Measurements from ENCODE around the gene MTCL1. TPM values are rescaled to one million over a fixed set of nuclear protein-coding genes. Genes with fewer than 3 reads are reported as not detected.

The MTCL1 gene
- total RNA-seq, 1 experiment from 2014 or later = 28.3 TPM

- no peak overlapping the region for H3K27ac Mint-ChIP-seq (ENCODE audit: unreplicated experiment)
- H3K9me3 ChIP-seq = no peaks in the 10 kb centered on the region
- no peaks in the 10 kb centered on the region for H3K9me3 Mint-ChIP-seq (ENCODE audit: unreplicated experiment)
- no peaks in the 10 kb centered on the region for H3K27me3 Mint-ChIP-seq (ENCODE audit: insufficient read depth, unreplicated experiment)
- H3K36me3 ChIP-seq (ENCODE audit: control insufficient read depth, insufficient read depth, low read length) = no peaks in the 10 kb centered on the region; the same call in 1 of the 2 replicates
- BruUV-seq (replicated peaks) = no TSS peak
- intact Hi-C loops (cut with micrococcal nuclease; ENCODE audit: unreplicated experiment) = no loop called here
- ChIA-PET CTCF (no interaction called here), POLR2A (no interaction called here)
- H3K4me3 Mint-ChIP-seq (ENCODE audit: unreplicated experiment) = no peak overlapping the region
- H3K4me1 ChIP-seq = peaks cover 41% of the 10 kb centered on the region
- H3K4me3 ChIP-seq (ENCODE audit: low read depth, low read length) = no peak overlapping the region
- no peak for DNase-seq
- no peaks in the 10 kb centered on the region for H3K27me3 ChIP-seq (replicated peaks; ENCODE audit: control insufficient read depth, insufficient read depth, low read length)
- TF ChIP-seq CTCF (IDR thresholded peaks at IDR 0.05; ENCODE audit: insufficient read depth in 1 of 2, low read depth in 1 of 2, low read length in 1 of 2, severe bottlenecking in 1 of 2, unreplicated experiment in 1 of 2) = no peak
- H3K36me3 Mint-ChIP-seq (ENCODE audit: insufficient read depth, unreplicated experiment) = peaks cover 25% of the 10 kb centered on the region
- peaks cover 14% of the 10 kb centered on the region for H3K4me1 Mint-ChIP-seq (ENCODE audit: low read depth, unreplicated experiment)
Observed at GRCh38 chr18:8722946-8723820, 17.8 kb downstream of the MTCL1 start.

- CTCF ChIA-PET = no interaction called here
- BruUV-seq (replicated peaks) = no TSS peak
- no peak for DNase-seq
- Histone ChIP-seq H3K36me3 (ENCODE audit: control insufficient read depth, insufficient read depth, low read length) (no peaks in the 10 kb centered on the region; the same call in 1 of the 2 replicates), H3K4me1 (peaks cover 30% of the 10 kb centered on the region), H3K9me3 (no peaks in the 10 kb centered on the region), H3K4me3 (ENCODE audit: low read depth, low read length) (no peak overlapping the region), H3K27me3 (replicated peaks; ENCODE audit: control insufficient read depth, insufficient read depth, low read length) (no peaks in the 10 kb centered on the region)
- H3K27me3 Mint-ChIP-seq (ENCODE audit: insufficient read depth, unreplicated experiment) = no peaks in the 10 kb centered on the region
- H3K36me3 Mint-ChIP-seq (ENCODE audit: insufficient read depth, unreplicated experiment) = peaks cover 25% of the 10 kb centered on the region
- no peaks in the 10 kb centered on the region for H3K9me3 Mint-ChIP-seq (ENCODE audit: unreplicated experiment)
- POLR2A ChIA-PET = interaction anchor here (0.6 kb wide), 1 partner anchor 39 kb away, joined by 3 read pairs; no protein-coding TSS in a partner anchor
- no peak overlapping the region for H3K4me3 Mint-ChIP-seq (ENCODE audit: unreplicated experiment)
- H3K27ac Mint-ChIP-seq (ENCODE audit: unreplicated experiment) = no peak overlapping the region
- intact Hi-C loops (cut with micrococcal nuclease; ENCODE audit: unreplicated experiment) = no loop called here
- no peak for TF ChIP-seq CTCF (IDR thresholded peaks at IDR 0.05; ENCODE audit: insufficient read depth in 1 of 2, low read depth in 1 of 2, low read length in 1 of 2, severe bottlenecking in 1 of 2, unreplicated experiment in 1 of 2)
- H3K4me1 Mint-ChIP-seq (ENCODE audit: low read depth, unreplicated experiment) = peaks cover 9% of the 10 kb centered on the region
Observed at GRCh38 chr18:8724452-8724851, 19.1 kb downstream of the MTCL1 start.

GRCh38 chr18:8726281-8726680 is 20.9 kb downstream of the MTCL1 start:
- ChIA-PET POLR2A (no interaction called here), CTCF (no interaction called here)
- no peak for TF ChIP-seq CTCF (IDR thresholded peaks at IDR 0.05; ENCODE audit: insufficient read depth in 1 of 2, low read depth in 1 of 2, low read length in 1 of 2, severe bottlenecking in 1 of 2, unreplicated experiment in 1 of 2)
- Mint-ChIP-seq H3K36me3 (ENCODE audit: insufficient read depth, unreplicated experiment) (peaks cover 23% of the 10 kb centered on the region), H3K4me1 (ENCODE audit: low read depth, unreplicated experiment) (peaks cover 14% of the 10 kb centered on the region), H3K27me3 (ENCODE audit: insufficient read depth, unreplicated experiment) (no peaks in the 10 kb centered on the region), H3K9me3 (ENCODE audit: unreplicated experiment) (no peaks in the 10 kb centered on the region), H3K4me3 (ENCODE audit: unreplicated experiment) (no peak overlapping the region), H3K27ac (ENCODE audit: unreplicated experiment) (no peak overlapping the region)
- Histone ChIP-seq H3K27me3 (replicated peaks; ENCODE audit: control insufficient read depth, insufficient read depth, low read length) (no peaks in the 10 kb centered on the region), H3K4me1 (peaks cover 30% of the 10 kb centered on the region), H3K9me3 (no peaks in the 10 kb centered on the region), H3K36me3 (ENCODE audit: control insufficient read depth, insufficient read depth, low read length) (no peaks in the 10 kb centered on the region; the same call in 1 of the 2 replicates), H3K4me3 (ENCODE audit: low read depth, low read length) (no peak overlapping the region)
- BruUV-seq (replicated peaks) = no TSS peak
- no peak for DNase-seq
- intact Hi-C loops (cut with micrococcal nuclease; ENCODE audit: unreplicated experiment) = no loop called here
